ENCODE measurements around the gene HGD.

The HGD gene

GRCh38 chr3:120599211-120599610, 82.8 kb downstream of the HGD start:
- H3K27ac ChIP-seq (ENCODE audit: low read depth, low read length) = no peak overlapping the region
- peaks cover 16% of the 10 kb centered on the region for H3K4me1 ChIP-seq (ENCODE audit: control insufficient read depth, low read length)
- peaks cover 62% of the 10 kb centered on the region for H3K36me3 ChIP-seq (ENCODE audit: control insufficient read depth, low read length)
- TF ChIP-seq CTCF (IDR thresholded peaks at IDR 0.05; ENCODE audit: low read depth, low read length, poor library complexity, severe bottlenecking) (no peak), EZH2phosphoT487 (IDR thresholded peaks at IDR 0.05; ENCODE audit: borderline replicate concordance, low read length) (no peak)
- no peaks in the 10 kb centered on the region for H3K9me2 ChIP-seq (replicated peaks; ENCODE audit: control insufficient read depth, low read length)
- H3K4me2 ChIP-seq (ENCODE audit: low read length) = no peak overlapping the region
- H3K27me3 ChIP-seq (ENCODE audit: control insufficient read depth, low read length) = no peaks in the 10 kb centered on the region
- no peak overlapping the region for H3K4me3 ChIP-seq (ENCODE audit: low read length)
- H3K79me2 ChIP-seq (ENCODE audit: control insufficient read depth, low read length) = peaks cover 36% of the 10 kb centered on the region
- no peaks in the 10 kb centered on the region for H3K9me3 ChIP-seq (ENCODE audit: control insufficient read depth, insufficient read depth, low read length)
- peaks cover 3% of the 10 kb centered on the region; the same call in 1 of the 2 replicates for H4K20me1 ChIP-seq (ENCODE audit: control insufficient read depth, insufficient read depth, low read depth, low read length)
- H3F3A ChIP-seq (ENCODE audit: control insufficient read depth, insufficient read depth) = no peaks in the 10 kb centered on the region; the same call in 1 of the 2 replicates

GRCh38 chr3:120597445-120598049, 84.5 kb downstream of the HGD start:
- no peaks in the 10 kb centered on the region; the same call in 1 of the 2 replicates for H3F3A ChIP-seq (ENCODE audit: control insufficient read depth, insufficient read depth)
- no peaks in the 10 kb centered on the region for H3K27me3 ChIP-seq (ENCODE audit: control insufficient read depth, low read length)
- H3K36me3 ChIP-seq (ENCODE audit: control insufficient read depth, low read length) = peaks cover 56% of the 10 kb centered on the region
- H3K27ac ChIP-seq (ENCODE audit: low read depth, low read length) = no peak overlapping the region
- H4K20me1 ChIP-seq (ENCODE audit: control insufficient read depth, insufficient read depth, low read depth, low read length) = peaks cover 3% of the 10 kb centered on the region; the same call in 1 of the 2 replicates
- peak overlapping the region; percentile 84 for H3K4me2 ChIP-seq (ENCODE audit: low read length)
- no peaks in the 10 kb centered on the region for H3K9me2 ChIP-seq (replicated peaks; ENCODE audit: control insufficient read depth, low read length)
- H3K79me2 ChIP-seq (ENCODE audit: control insufficient read depth, low read length) = peaks cover 36% of the 10 kb centered on the region
- TF ChIP-seq CTCF (IDR thresholded peaks at IDR 0.05; ENCODE audit: low read depth, low read length, poor library complexity, severe bottlenecking) = no peak
- no peak for TF ChIP-seq EZH2phosphoT487 (IDR thresholded peaks at IDR 0.05; ENCODE audit: borderline replicate concordance, low read length)
- no peaks in the 10 kb centered on the region for H3K9me3 ChIP-seq (ENCODE audit: control insufficient read depth, insufficient read depth, low read length)
- H3K4me3 ChIP-seq (ENCODE audit: low read length) = peak overlapping the region; percentile 98
- H3K4me1 ChIP-seq (ENCODE audit: control insufficient read depth, low read length) = peaks cover 16% of the 10 kb centered on the region

GRCh38 chr3:120596853-120597223, 85.2 kb downstream of the HGD start:
- H3K79me2 ChIP-seq (ENCODE audit: control insufficient read depth, low read length) = peaks cover 36% of the 10 kb centered on the region
- H3K36me3 ChIP-seq (ENCODE audit: control insufficient read depth, low read length) = peaks cover 50% of the 10 kb centered on the region
- no peaks in the 10 kb centered on the region for H3K9me3 ChIP-seq (ENCODE audit: control insufficient read depth, insufficient read depth, low read length)
- H3K4me3 ChIP-seq (ENCODE audit: low read length) = peak overlapping the region; percentile 98
- TF ChIP-seq CTCF (IDR thresholded peaks at IDR 0.05; ENCODE audit: low read depth, low read length, poor library complexity, severe bottlenecking) (no peak), EZH2phosphoT487 (IDR thresholded peaks at IDR 0.05; ENCODE audit: borderline replicate concordance, low read length) (no peak)
- H3K9me2 ChIP-seq (replicated peaks; ENCODE audit: control insufficient read depth, low read length) = no peaks in the 10 kb centered on the region
- H3K27me3 ChIP-seq (ENCODE audit: control insufficient read depth, low read length) = no peaks in the 10 kb centered on the region
- H4K20me1 ChIP-seq (ENCODE audit: control insufficient read depth, insufficient read depth, low read depth, low read length) = peaks cover 3% of the 10 kb centered on the region; the same call in 1 of the 2 replicates
- peak overlapping the region; percentile 84 for H3K4me2 ChIP-seq (ENCODE audit: low read length)
- peaks cover 16% of the 10 kb centered on the region for H3K4me1 ChIP-seq (ENCODE audit: control insufficient read depth, low read length)
- H3K27ac ChIP-seq (ENCODE audit: low read depth, low read length) = peak overlapping the region; percentile 62
- no peaks in the 10 kb centered on the region for H3F3A ChIP-seq (ENCODE audit: control insufficient read depth, insufficient read depth)

Data from DOHH2 (cell line).